GM21526 (cell line): ENCODE measurements around the gene RNF20.
A peak's percentile ranks its signal among the peaks of the same experiment; 100 is the strongest.
"Not testable (repeated sequence)": the region's sequence is repeated elsewhere in the genome, so short reads cannot be mapped to it uniquely, and the experiment has no call there.

Source experiments
- ATAC-seq: cut with Tn5 transposase; IDR thresholded peaks from one replicate; pipeline ENCODE4 v1.9.1; 2021; ENCODE audit warnings: moderate library complexity; ENCODE audit not compliant: unreplicated experiment, low FRiP score

Gene RNF20

DNA sequence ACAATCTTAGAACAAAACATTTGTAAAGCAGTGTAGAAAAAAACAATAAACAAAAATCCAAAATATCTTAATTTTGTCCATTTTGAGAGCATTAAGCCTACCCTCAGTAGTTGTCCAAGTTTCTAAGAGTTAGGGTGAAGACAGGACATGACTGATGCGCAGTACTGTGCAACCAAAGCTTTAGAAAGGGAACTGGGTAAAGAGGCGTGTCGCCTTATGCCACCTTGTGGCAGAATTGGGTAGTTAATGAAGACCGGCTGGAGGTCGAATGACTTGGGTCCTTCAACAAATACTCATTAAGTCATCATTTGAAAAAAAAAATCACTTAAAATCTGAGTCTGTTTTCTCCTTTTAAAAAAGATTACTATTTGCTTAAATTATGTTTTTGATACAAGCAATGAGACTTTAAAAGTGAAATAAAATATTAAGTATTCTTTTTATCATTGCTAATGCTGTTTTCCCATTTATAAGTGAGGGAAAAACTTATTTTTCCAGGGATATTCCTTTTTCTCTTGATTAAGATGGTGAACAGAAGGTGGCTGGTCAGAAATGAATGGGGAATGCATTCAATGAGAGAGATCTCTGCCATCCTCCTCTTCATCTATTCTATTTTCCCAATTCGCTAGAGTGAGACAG lies 3.5 kb upstream of the RNF20 start:
- peak; percentile 54 for ATAC-seq

DNA sequence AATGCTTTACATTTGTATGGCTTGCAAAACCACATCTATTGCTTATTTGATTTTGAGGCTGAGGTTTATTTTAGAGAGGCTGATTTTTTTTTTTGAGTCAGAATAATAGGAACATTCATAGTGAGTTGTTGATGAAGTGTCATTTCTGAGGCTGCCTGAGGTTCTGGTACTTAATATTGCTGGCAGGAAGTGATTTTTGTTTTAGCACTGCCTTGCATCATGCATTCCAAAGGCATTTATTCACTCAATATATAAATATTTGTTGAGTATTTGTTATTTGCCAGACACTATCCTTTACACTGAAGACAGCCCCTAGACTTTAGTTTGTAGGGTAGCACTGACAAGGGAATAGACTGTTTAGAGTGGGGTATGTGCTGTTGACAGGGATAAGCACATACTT lies 2.7 kb downstream of the RNF20 start:
- no peak for ATAC-seq

DNA sequence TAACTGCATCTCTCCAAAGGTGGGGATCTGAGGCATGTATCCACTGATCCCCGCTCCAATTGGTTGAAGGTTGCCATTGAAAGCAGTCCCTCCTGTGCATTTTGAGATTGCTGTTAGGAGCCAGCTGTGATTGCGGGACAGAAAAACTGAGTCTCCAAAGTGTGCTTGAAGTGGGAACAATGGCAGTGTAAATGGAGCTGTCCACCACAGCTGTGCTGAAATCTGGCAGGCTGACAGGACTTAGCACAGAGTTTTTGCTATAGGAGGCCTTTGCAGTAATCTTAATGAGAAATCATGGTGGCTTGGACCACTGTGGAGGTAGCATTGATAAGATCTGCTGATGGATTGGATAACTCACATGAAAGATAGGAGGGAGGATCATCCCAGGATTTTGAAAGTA lies 3.3 kb downstream of the RNF20 start:
- no peak for ATAC-seq

DNA sequence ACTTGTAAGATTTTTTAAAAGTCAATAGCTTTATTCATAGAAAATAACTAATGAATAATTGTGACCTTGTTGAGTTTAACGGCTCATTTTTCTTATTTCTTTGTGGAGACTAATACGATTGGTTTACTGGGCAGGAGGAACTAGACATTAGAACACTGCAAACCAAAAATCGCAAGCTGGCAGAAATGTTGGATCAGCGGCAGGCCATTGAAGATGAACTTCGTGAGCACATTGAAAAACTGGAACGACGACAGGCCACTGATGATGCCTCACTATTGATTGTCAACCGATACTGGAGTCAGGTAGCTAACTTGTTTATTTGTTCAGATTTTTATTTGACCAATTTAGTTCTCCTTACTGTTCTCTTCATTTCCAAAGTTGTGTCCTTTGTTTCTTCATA lies 6.4 kb downstream of the RNF20 start:
- no peak for ATAC-seq

DNA sequence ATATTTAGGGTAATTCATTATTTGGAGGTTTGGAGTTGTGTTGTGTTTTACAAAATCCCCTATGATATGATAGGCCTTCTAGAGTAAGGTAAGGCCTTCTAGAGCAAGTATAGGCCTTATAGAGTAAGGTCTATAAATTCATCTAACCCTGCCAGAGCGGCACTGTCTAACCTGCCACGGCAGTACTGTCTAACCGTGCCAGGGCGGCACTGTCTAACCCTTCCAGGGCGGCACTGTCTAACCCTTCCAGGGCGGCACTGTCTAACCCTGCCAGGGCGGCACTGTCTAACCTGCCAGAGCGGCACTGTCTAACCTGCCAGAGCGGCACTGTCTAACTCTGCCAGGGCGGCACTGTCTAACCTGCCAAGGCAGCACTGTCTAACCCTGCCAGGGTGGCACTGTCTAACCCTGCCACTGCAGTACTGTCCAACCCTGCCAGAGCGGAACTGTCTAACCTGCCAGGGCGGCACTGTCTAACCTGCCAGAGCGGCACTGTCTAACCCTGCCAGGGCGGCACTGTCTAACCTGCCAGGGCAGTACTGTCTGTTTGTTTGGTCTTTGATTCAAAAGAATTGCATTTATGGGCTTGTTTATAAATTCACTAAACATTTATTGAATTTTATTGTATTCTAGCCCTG lies 9.6 kb downstream of the RNF20 start:
- no peak for ATAC-seq

DNA sequence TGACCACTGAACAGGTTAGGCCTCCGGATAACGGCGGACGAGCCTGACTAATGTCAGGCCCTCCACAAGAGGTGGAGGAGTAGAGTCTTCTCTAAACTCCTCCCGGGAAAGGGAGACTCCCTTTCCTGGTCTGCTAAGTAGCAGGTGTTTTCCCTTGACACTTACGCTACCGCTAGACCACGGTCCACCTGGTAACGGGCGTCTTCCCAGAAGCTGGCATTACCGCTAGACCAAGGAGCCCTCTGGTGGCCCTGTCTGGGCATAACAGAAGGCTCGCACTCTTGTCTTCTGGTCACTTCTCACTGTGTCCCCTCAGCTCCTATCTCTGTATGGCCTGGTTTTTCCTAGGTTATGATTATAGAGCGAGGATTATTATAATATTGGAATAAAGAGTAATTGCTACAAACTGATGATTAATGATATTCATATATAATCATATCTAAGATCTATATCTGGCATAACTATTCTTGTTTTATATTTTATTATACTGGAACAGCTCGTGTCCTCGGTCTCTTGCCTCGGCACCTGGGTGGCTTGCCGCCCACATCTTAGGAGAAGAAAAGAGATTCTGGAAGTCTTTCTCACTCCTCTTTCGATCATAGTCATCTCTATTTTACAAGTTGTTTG lies 15.9 kb downstream of the RNF20 start:
- not testable (repeated sequence) for ATAC-seq

DNA sequence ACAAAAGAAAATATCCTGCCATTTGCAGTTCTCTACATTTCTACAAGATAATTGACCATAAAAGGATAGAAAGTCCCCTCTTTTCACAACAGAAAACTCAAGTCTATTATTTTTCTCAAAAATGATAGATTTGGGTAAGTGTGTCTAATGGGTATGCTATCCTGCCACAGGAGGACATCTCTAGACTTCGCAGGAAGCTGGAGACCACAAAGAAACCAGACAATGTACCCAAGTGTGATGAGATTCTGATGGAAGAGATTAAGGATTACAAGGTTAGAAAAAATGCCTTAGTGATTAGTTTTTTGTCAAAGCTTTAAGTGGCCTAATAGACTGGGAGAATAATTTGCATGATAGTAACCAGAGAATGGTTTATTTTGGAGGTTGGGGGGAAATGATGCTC lies 28.1 kb downstream of the RNF20 start:
- no peak for ATAC-seq

DNA sequence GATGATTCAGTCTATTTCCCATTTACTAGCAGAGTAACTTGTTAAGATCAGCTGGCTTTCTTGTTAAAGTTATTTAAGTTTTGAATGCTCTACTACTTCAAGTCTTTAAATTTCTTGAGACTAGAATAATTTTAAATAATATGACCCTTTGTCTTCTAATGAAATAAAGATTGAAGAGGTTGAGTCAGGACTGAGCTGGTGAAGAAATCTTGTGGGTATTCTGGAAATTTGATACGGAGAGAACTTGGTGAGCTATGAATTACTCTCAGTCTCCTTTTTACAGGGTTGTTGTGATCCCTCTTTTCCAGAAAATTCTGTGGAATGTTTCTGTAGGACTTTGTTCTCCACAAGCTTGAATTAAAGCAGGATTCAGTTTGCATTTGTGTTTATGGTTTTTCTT lies 29.3 kb downstream of the RNF20 start:
- no peak for ATAC-seq

DNA sequence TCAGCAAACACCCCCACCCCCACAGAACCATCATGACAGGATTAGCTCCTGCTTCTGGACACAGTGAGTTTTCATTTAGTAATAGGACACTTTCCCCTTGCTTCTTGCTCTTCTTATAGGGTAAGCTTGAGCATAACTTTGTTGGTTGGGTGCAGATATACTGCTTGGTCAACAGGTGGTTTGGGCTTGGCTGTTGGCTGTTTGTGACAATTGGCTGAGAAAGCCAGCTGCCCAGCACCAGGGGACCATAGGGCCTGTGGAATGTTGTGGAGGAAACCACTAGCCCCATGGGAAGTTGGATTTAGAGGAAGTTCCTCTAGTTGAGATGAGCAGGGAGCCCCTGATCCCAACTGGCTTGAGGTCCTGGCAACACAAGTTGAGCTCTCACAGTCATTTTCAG lies 30.6 kb downstream of the RNF20 start:
- ATAC-seq, result no peak

DNA sequence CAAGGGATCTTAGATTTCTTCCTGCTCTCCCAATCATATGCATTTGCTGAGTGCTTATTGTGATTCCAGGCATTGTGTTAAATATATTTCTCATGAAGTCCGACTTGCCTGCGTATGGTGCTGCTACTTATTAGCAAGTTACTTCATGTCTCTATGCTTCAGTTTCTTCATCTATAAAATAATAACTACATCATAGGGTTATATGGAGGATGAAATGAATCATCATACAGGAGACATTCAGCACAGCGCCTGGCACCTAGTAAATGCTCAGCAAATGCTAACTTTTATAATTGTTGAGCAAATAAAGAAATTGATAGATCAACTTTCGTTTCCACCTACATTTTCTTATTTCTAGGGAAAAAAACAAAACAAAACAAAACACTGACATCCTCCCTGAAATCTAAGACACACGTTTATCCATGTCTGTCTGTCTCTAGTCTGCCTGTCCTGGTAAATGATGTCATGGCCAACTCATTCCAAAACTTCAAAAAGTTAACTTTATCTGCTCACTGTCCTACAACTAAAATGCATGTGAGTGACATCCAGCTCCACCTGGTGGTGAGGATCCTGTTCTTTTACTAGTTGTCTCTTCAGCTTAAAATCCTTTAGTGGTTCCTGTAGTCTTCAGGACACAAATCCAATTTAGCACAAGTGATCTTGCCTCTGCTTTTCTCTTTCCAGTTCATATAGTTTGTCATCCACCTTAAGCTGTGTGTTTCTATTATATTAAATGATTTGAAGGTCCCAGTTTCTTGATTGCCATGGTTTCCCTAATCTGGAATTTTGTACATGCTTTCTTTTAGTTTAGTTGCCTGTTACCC lies 33.5 kb downstream of the RNF20 start:
- peak; percentile 62 for ATAC-seq

DNA sequence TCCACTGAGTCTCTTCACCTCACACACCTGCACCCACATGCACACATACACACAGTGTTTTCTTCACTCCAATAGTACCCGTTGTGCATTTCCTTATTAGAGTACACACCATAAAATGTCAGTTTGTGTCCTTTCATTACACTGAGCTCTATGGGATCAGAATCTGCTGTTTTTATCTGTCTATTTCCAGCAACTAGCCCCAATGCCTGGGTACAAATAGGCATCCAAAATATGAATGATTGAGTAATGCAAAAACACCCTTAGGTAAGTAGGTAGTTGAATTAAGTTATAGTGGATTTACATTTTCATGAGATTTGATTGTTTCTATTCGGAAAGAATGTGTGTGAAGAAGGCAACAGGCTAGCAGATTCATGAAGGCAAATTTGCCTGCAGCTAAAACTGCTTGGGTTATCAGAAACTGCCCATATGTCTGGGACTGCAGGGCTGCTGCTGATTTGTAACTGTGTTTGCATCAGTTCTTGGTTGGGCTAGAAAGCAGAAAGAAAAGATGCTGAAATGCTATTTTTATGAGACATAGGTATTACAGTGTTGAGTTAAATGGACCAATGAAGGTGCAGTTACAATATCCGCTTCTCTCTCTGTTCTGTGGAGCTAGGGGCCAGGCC lies 34.2 kb downstream of the RNF20 start:
- no peak for ATAC-seq

DNA sequence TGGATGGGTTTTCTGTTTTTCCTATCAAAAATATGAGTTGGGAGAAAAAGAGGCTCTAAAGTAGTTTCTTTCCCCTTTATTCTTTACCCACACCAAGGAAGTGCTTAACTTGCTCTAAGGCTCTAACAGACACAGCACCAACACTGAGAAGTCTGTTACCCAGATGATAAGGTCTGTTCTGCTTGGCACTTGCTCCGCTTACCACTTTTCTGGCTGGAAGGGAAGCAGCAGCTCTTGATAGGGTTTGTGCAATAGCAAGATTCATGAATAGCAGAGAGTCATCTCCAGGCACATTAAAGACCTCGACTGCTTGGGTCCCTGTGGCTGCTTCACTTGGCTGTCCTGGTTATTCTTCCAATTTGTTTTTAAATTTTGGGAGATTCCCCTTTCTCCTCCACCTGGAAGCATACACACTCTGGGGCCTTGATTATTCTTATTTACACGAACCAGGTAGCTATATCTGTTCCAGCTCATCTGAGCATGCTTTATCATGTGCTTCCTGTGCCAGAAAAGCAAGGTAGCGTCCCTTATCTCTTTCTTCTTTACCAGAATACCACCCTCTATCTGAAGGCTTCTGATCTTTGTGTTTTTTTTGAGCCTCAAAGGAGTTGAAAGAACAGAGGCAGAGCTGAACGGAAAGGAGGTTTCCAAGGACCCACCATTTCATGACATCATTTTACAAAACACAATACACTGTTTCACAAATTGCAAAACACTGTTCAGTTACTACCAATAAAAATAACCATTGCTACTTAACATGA lies 36.3 kb downstream of the RNF20 start:
- no peak for ATAC-seq

DNA sequence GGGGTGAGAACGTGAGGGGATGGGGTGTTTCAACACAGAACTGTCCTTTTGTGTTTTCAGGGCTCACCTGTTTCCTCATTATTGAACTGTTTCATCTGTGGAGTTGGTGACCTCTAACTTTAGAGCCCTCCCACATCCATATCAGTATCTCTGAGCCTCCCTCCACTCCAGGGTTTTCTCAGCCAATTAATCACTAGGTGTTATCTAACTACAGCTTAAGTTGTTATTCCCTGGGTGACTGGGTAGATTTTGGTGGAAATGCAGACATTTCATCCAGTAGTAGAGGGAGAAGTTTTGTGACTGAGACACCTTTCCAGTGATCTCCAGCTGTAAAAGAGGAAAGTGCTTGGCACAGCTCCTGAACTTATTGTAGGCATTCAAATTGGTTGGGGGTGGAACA lies 37.5 kb downstream of the RNF20 start:
- ATAC-seq, result no peak

DNA sequence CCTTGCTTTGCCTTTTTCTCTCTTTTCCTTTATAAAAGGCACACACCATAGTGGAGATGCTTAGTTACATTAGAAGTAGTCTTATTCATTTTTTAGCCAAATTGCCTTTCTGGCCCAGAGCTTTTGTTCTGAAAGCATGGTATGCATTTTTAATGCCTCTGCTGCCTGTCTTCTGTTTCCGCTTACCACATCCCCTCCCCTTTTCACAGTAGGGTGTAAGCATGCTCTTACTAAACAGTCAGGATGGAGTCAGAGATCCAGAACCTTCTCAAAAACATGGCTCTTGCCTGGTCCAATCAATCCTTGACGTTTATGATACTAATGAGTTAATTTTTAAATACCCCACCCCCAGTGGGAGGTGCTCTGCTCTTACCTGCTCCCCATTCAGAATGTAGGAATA lies 38.7 kb downstream of the RNF20 start:
- ATAC-seq, result no peak

DNA sequence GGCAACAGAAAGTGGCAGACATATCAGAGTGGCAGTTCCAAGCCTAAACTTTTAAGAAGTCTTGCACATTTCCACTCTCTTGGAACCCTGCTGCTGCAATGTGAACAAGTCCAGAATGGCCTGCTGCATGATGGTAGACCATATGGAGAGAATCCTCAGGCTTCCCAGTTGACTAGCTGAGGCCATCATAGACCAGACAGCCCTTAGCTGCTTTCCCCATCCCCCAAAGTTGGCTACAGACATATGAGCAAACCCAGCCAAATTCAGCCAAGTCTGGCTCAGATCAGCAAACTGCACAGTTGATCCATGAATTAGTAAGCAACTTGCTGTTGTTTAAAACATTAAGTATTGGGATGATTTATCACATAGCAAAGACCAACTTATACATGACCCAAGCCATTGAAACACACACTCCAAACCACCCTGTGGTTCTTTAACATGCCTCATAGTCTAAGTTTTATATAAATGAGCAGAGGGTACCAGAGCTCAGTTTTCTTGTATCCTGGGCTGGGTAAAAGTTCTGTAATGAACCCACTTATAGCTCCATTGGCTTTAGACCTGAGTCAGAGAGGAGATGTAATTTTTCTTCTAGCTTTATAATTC lies 41.2 kb downstream of the RNF20 start:
- ATAC-seq, result no peak

DNA sequence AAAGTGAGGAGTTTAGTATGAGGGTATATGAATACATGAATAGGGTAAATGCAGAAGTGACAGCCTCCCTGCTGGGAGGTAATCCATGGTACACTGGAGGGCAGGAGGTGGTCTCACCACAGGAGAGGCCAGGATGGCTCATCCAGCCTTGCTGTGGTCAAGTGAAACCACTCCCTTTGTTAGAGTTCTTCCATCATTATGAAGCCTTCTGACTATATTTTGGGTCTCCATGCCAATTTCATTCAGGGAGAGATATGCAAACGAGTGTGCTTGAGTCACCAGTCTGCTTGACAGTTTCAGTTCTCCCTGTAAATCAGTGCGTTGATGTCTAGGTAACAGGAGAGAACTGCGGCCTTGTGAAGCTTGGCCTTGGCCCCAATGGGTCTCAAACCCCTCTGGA lies 44.7 kb downstream of the RNF20 start:
- peak; percentile 79 for ATAC-seq

DNA sequence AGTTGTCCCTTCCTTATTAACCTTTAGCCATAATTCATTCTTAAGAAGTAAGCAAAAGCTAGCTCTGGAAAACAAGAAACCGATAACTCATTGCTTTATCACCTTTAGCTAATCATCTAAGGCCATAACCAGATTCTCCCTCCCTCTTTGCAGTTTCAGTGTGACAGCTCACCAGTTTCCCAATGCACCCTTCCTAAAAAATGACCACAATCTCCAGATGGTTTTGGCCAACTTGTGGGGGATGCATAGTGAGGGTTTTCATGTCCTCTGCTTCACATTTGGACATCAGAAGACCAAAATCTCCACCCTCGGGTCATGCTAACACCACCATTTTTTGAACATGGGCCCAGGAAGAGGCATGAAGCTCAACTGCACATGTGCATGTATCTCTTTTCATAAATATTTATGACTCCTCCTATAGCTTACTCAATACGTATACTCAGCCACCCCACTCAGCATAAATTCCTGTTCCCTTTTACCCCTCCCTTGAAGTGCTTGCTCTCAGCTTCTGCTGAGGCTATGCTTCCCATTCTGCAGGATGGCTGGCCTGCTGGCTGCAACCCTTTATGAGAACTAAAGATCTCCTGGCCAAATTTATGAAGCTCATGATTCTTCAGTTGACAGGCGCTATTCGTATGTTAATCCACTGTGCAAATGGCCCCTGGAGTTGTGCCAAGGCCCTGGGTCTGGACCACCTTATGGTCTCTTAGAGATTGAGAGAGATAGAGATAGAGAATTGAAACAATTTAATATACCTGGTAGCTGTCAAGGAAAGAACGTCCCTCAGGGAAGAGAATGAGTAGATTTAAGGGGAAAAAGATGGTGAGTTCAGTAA lies 46.3 kb downstream of the RNF20 start:
- no peak for ATAC-seq

DNA sequence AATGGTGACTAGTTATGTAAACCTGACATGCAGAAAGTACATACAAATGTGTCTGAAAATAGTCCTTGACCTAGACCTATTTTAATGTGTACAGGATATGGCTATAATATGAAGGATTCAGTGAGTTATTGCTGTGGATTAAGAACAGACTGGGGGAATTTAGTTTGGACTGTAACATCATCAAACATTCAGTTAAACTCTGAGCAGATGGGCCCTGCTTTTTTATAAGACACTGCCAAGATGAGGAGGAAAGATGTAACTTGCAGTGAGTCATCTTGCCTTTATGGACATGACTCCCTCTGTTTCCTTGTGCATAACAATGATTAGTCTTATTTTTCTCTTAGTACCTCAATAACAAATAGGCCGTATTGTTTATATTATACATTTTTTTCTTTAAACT lies 48.9 kb downstream of the RNF20 start:
- no peak for ATAC-seq

DNA sequence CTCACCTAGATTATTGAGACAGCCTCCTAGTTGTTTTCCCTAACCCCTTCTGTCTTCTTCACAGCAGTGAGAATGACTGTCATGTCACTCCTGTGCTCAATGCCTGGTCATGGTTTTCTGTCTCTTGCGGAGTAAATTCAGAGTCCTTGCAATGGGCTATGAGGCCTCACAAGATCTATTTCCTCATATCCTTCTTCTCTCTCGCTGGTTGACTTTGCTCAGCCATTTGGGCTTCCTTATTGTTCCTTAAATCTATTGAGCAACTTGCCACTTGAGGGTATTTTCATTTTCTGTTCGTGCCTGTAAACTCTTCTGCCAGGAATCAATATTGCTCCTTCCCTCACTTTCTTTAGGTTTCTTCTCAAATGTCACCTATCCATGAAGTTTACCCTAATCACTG lies 52.1 kb downstream of the RNF20 start:
- no peak for ATAC-seq
